HepG2 (cell line): ENCODE measurements around the gene TTC31. TPM values are rescaled to one million over a fixed set of nuclear protein-coding genes. Genes with fewer than 3 reads are reported as not detected.

Experiments
- AHR ChIP-seq: IDR thresholded peaks from 2 replicates; pipeline ENCODE4 v1.6.1; 2018; ENCODE audit warnings: missing genetic modification reagents, missing compliant biosample characterization
- DNMT1 ChIP-seq: sonication (generic); formaldehyde crosslinking; IDR thresholded peaks from 2 replicates; pipeline ENCODE4 v1.5.1; 2020; ENCODE audit warnings: mild to moderate bottlenecking, missing genetic modification reagents
- EEA1 ChIP-seq: sonication (generic); formaldehyde crosslinking; IDR thresholded peaks from 2 replicates; pipeline ENCODE4 v1.5.1; 2020; ENCODE audit warnings: mild to moderate bottlenecking, missing genetic modification reagents, borderline replicate concordance
- IKZF4 ChIP-seq: sonication (generic); formaldehyde crosslinking; IDR thresholded peaks from 2 replicates; pipeline ENCODE4 v1.5.1; 2020; ENCODE audit warnings: borderline replicate concordance, mild to moderate bottlenecking, low read depth, missing genetic modification reagents; ENCODE audit errors: not compliant biosample characterization
- ISX ChIP-seq: sonication (generic); formaldehyde crosslinking; conservative IDR thresholded peaks from 2 replicates; pipeline ENCODE4 v1.5.0; 2020; ENCODE audit warnings: missing genetic modification reagents
- NAIF1 ChIP-seq: sonication (generic); formaldehyde crosslinking; IDR thresholded peaks from 2 replicates; pipeline ENCODE4 v1.5.0; 2020; ENCODE audit warnings: mild to moderate bottlenecking, missing genetic modification reagents, borderline replicate concordance
- NFKB2 ChIP-seq: sonication (generic); formaldehyde crosslinking; IDR thresholded peaks from 2 replicates; pipeline ENCODE4 v1.4.0; 2020; ENCODE audit warnings: missing genetic modification reagents, borderline replicate concordance
- NFYC ChIP-seq: IDR thresholded peaks from 2 replicates; pipeline ENCODE4 v1.6.1; 2016; ENCODE audit warnings: missing genetic modification reagents, missing compliant biosample characterization
- POGZ ChIP-seq: sonication (generic); formaldehyde crosslinking; IDR thresholded peaks from 2 replicates; pipeline ENCODE4 v1.4.0; 2020; ENCODE audit warnings: mild to moderate bottlenecking, missing genetic modification reagents
- POLR2AphosphoS5 ChIP-seq: IDR thresholded peaks from 2 replicates; pipeline ENCODE4 v1.6.1; 2012; ENCODE audit warnings: low read depth, low read length
- SNAPC5 ChIP-seq: sonication (generic); formaldehyde crosslinking; IDR thresholded peaks from 2 replicates; pipeline ENCODE4 v1.8.1; 2023; ENCODE audit warnings: mild to moderate bottlenecking, missing genetic modification reagents, borderline replicate concordance
- SRF ChIP-seq: IDR thresholded peaks from 2 replicates; pipeline ENCODE4 v1.6.1; 2011; ENCODE audit warnings: mild to moderate bottlenecking, low read depth, low read length, moderate library complexity
- TBL1XR1 ChIP-seq: fragments of 150-350 bp; IDR thresholded peaks from 2 replicates; pipeline ENCODE4 v1.6.1; 2014; ENCODE audit warnings: borderline replicate concordance, low read length; ENCODE audit not compliant: partially characterized antibody
- ZNF205 ChIP-seq: IDR thresholded peaks from 2 replicates; pipeline ENCODE4 v1.6.1; 2018; ENCODE audit warnings: missing biosample characterization, missing genetic modification reagents
- ZNF33B ChIP-seq: sonication (generic); formaldehyde crosslinking; IDR thresholded peaks from 2 replicates; pipeline ENCODE4 v1.5.1; 2020; ENCODE audit warnings: mild to moderate bottlenecking, missing genetic modification reagents
- ZNF430 ChIP-seq: sonication (generic); formaldehyde crosslinking; IDR thresholded peaks from 2 replicates; pipeline ENCODE4 v1.9.0; 2021; ENCODE audit warnings: mild to moderate bottlenecking, missing genetic modification reagents
- ZNF484 ChIP-seq: sonication (generic); formaldehyde crosslinking; IDR thresholded peaks from 2 replicates; pipeline ENCODE4 v1.5.1; 2020; ENCODE audit warnings: mild to moderate bottlenecking, low read depth, missing genetic modification reagents, borderline replicate concordance
- ZNF543 ChIP-seq: sonication (generic); formaldehyde crosslinking; IDR thresholded peaks from 2 replicates; pipeline ENCODE4 v1.4.0; 2020; ENCODE audit warnings: mild to moderate bottlenecking, missing genetic modification reagents
- ZNF576 ChIP-seq: sonication (generic); formaldehyde crosslinking; IDR thresholded peaks from 2 replicates; pipeline ENCODE4 v1.4.0; 2020; ENCODE audit warnings: mild to moderate bottlenecking, missing genetic modification reagents
- ZNF616 ChIP-seq: sonication (generic); formaldehyde crosslinking; IDR thresholded peaks from 2 replicates; pipeline ENCODE4 v1.5.0; 2020; ENCODE audit warnings: low read depth, mild to moderate bottlenecking, missing genetic modification reagents
- ZNF781 ChIP-seq: sonication (generic); formaldehyde crosslinking; IDR thresholded peaks from 2 replicates; pipeline ENCODE4 v1.5.1; 2020; ENCODE audit warnings: borderline replicate concordance, mild to moderate bottlenecking, missing genetic modification reagents; ENCODE audit errors: not compliant biosample characterization
- polyA plus RNA-seq, 8 experiments: library from polyadenylated mRNA; depleted of rRNA in 3 of 8; stranded (reverse) in 7 of 8; unstranded in 1 of 8; fragments of >200 nt; fragmentation: Illumina TruSeq in 4 of 8; extraction: Trizol in 4 of 8; gene quantifications; 2 replicates each; pipeline versions ENCODE4 v1.2.1 to v1.2.3, GENCODE V29; 2011 to 2016; ENCODE audit warnings: low read depth in 4 of 8, missing spikeins in 1 of 8, mixed read lengths in 1 of 8; ENCODE audit not compliant: insufficient read depth in 1 of 8
- total RNA-seq, 5 experiments: library from RNA; depleted of rRNA; stranded (reverse); fragments of >200 nt; fragmentation: Illumina TruSeq; extraction: Trizol; gene quantifications; 2 replicates each; pipeline ENCODE4 v1.2.3, GENCODE V29; 2016; ENCODE audit warnings: low read depth in 1 of 5
- TF ChIP-seq, protein P1 (sequence below): sonication (generic); formaldehyde crosslinking; IDR thresholded peaks from 2 replicates; pipeline ENCODE4 v1.8.0; 2022; ENCODE audit warnings: mild to moderate bottlenecking, missing genetic modification reagents
- TF ChIP-seq, protein P2 (sequence below): IDR thresholded peaks from 2 replicates; pipeline ENCODE4 v1.6.1; 2012; ENCODE audit warnings: low read depth, low read length, improper control_type of control experiment
- TF ChIP-seq, protein P3 (sequence below): sonication (generic); formaldehyde crosslinking; IDR thresholded peaks from 2 replicates; pipeline ENCODE4 v1.5.0; 2020; ENCODE audit warnings: mild to moderate bottlenecking, missing genetic modification reagents, moderate library complexity

The TTC31 gene
- total and polyA plus RNA-seq, 2 of the 13 experiments (the other 11 are each of a cell fraction or from before 2014, with no cell fraction given), result 28.3 to 39.5 TPM

DNA sequence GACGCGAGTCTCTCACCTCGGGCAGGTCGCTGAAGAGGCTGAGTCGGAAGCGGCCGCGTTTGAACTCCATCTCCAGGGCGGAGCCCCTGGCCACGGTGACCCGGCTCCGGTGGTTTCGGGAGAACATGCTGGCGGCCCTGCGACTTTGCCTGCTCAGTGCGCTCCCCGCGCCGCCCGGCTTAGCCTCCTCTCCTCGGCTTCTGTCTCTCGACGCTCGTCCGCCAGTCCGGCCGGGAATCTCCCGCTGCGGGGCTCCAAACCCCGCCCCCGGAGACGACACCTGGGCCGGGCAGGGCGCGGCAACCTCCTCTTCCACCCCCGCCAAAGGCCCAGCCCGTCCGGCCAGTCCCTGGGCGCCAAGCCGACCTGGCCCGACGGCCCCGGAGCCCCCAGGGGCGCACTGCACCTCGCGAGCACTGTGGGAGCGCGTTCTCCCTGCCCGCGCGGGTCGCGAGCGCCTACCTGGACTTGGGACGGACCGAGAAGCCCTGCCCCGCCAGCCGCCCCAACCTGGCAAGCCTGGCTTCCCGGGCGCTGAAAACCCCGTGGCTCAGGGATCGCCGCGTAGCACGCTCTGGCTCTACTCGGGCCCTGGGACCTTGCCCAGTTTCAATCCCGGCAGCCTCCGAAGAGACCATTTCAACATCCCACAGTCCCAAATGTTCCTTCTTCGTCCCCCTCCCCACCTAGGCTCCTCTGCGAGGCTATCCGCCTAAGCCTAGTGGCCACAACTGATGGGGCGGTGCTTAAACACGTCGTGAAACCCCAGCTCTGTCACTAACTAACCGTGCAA, 41.0 kb upstream of the TTC31 start, which contains the start of gene RTKN (continued):
- TF ChIP-seq, protein P1, sequence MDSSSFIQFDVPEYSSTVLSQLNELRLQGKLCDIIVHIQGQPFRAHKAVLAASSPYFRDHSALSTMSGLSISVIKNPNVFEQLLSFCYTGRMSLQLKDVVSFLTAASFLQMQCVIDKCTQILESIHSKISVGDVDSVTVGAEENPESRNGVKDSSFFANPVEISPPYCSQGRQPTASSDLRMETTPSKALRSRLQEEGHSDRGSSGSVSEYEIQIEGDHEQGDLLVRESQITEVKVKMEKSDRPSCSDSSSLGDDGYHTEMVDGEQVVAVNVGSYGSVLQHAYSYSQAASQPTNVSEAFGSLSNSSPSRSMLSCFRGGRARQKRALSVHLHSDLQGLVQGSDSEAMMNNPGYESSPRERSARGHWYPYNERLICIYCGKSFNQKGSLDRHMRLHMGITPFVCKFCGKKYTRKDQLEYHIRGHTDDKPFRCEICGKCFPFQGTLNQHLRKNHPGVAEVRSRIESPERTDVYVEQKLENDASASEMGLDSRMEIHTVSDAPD (CRISPR knock-in tag), result peak; percentile 53; the same call in 1 of the 2 replicates
- TF ChIP-seq ZNF576 (CRISPR knock-in tag) (peak; percentile 85), ISX (peak; percentile 83), IKZF4 (CRISPR knock-in tag) (no peak), DNMT1 (CRISPR knock-in tag) (peak; percentile 86), SRF (0 out of 2 replicates have a peak, but pooled peaks have one; percentile 36), ZNF484 (CRISPR knock-in tag) (no peak), ZNF205 (CRISPR knock-in tag) (peak; percentile 47; the same call in 1 of the 2 replicates), ZNF781 (CRISPR knock-in tag) (peak; percentile 77), TBL1XR1 (no peak), NFKB2 (CRISPR knock-in tag) (peak; percentile 87), NFYC (CRISPR knock-in tag) (peak; percentile 51; the same call in 1 of the 2 replicates), SNAPC5 (CRISPR knock-in tag) (peak; percentile 80), EEA1 (CRISPR knock-in tag) (peak; percentile 79), ZNF616 (0 out of 2 replicates have a peak, but pooled peaks have one; percentile 24), ZNF543 (CRISPR knock-in tag) (peak; percentile 91), AHR (no peak; the same call in 1 of the 2 replicates), POGZ (no peak), POLR2AphosphoS5 (peak; percentile 100), ZNF430 (CRISPR knock-in tag) (peak; percentile 98), ZNF33B (peak; percentile 72; the same call in 1 of the 2 replicates), NAIF1 (peak; percentile 68; the same call in 1 of the 2 replicates)
- TF ChIP-seq, protein P2, sequence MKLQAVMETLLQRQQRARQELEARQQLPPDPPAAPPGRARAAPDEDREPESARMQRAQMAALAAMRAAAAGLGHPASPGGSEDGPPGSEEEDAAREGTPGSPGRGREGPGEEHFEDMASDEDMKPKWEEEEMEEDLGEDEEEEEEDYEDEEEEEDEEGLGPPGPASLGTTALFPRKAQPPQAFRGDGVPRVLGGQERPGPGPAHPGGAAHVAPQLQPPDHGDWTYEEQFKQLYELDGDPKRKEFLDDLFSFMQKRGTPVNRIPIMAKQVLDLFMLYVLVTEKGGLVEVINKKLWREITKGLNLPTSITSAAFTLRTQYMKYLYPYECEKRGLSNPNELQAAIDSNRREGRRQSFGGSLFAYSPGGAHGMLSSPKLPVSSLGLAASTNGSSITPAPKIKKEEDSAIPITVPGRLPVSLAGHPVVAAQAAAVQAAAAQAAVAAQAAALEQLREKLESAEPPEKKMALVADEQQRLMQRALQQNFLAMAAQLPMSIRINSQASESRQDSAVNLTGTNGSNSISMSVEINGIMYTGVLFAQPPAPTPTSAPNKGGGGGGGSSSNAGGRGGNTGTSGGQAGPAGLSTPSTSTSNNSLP, result no peak
- TF ChIP-seq, protein P3, sequence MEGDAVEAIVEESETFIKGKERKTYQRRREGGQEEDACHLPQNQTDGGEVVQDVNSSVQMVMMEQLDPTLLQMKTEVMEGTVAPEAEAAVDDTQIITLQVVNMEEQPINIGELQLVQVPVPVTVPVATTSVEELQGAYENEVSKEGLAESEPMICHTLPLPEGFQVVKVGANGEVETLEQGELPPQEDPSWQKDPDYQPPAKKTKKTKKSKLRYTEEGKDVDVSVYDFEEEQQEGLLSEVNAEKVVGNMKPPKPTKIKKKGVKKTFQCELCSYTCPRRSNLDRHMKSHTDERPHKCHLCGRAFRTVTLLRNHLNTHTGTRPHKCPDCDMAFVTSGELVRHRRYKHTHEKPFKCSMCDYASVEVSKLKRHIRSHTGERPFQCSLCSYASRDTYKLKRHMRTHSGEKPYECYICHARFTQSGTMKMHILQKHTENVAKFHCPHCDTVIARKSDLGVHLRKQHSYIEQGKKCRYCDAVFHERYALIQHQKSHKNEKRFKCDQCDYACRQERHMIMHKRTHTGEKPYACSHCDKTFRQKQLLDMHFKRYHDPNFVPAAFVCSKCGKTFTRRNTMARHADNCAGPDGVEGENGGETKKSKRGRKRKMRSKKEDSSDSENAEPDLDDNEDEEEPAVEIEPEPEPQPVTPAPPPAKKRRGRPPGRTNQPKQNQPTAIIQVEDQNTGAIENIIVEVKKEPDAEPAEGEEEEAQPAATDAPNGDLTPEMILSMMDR (CRISPR knock-in tag), result peak; percentile 38
